ENCODE results near the gene DNAH1. TPM values are rescaled to one million over a fixed set of nuclear protein-coding genes. Genes with fewer than 3 reads are reported as not detected.

Gene DNAH1
- total RNA-seq, 1 experiment from 2014 or later, result 2.4 TPM

DNA sequence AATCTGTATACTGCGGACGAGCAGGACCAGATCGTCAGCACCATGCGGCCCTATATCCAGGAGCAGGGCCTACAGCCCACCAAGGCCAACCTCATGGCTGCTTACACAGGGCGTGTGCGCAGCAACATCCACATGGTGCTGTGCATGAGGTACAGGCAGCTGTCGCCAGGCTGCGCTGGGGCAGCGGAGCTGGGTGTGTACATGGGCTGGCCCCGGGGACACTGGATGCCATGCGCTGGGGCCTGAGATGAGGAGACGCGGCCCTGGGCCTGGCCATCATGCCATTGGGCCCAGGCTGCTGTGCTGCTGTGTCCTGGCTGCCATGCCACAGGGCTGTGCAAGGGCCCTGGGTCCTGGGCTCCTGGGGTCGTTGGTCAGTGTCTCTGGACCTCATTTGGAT lies 67.3 kb downstream of the DNAH1 start:
- in situ Hi-C loops (cut with HindIII; ENCODE audit: low pct_unique_long_range_greater_than_20kb, low sequenced_read_pairs), result no loop called here
- no peaks in the 10 kb centered on the region for H3K27me3 ChIP-seq (ENCODE audit: control insufficient read depth, insufficient read depth, low read length)
- CTCF ChIA-PET, result no interaction called here

DNA sequence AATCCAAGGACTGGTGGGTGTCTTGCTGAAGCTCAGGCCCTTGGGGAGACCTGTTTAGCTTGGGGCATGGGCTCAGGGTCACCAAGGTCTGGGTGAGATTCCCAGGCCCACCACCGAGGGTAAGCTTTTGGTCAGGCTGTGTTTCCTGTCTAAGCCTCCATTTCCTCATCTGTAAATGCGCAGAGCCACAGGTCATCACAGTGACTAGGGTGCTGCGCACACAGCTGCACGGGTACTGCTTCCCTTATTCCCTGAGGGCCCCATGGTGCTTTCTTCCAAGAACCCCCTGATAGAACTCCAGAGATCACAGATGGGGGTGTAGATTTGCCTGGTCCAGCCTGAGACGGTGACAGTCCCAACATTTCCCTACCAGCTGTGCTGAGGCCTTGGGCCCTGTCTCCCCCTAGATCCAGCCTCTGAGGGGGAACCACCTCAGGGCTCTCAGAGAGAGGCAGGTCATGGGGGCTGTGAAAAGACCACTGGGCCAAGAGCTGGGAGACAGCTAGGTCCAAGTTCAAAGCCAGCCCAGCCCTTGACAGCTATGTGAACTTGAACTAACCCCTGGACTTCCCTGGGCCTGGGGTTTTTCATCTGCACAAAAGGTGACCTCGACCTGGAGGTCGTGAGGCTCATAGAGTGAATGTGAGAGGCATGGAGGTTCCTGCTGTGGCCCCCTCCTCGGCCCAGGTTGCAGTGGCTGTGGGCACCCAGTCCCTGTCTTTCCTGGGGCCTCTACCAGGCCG lies 68.1 kb downstream of the DNAH1 start:
- DNase-seq (ENCODE audit: low read depth, low spot score) (no peak), ATAC-seq (no peak)
- Histone ChIP-seq H3K36me3 (ENCODE audit: control insufficient read depth, insufficient read depth, low read length) (no peaks in the 10 kb centered on the region), H3K27me3 (ENCODE audit: control insufficient read depth, insufficient read depth, low read length) (no peaks in the 10 kb centered on the region), H3K4me1 (ENCODE audit: control insufficient read depth, insufficient read depth, low read length) (no peaks in the 10 kb centered on the region), H3K4me3 (ENCODE audit: low read depth in 2 of 2, low read length in 2 of 2) (no peak overlapping the region), H3K9me3 (ENCODE audit: control insufficient read depth, insufficient read depth, low read depth, low read length) (no peaks in the 10 kb centered on the region), H3K27ac (ENCODE audit: low read length) (no peak overlapping the region)
- in situ Hi-C loops (cut with HindIII; ENCODE audit: low pct_unique_long_range_greater_than_20kb, low sequenced_read_pairs) (no loop called here), intact Hi-C loops (cut with micrococcal nuclease; ENCODE audit: unreplicated experiment) (no loop called here)
- BruUV-seq (replicated peaks), result no TSS peak
- ChIA-PET POLR2A (no interaction called here), CTCF (interaction anchor here (1.1 kb wide), 1 partner anchor 95 kb away, joined by 3 read pairs; no protein-coding TSS in a partner anchor)
- TF ChIP-seq, protein P1, sequence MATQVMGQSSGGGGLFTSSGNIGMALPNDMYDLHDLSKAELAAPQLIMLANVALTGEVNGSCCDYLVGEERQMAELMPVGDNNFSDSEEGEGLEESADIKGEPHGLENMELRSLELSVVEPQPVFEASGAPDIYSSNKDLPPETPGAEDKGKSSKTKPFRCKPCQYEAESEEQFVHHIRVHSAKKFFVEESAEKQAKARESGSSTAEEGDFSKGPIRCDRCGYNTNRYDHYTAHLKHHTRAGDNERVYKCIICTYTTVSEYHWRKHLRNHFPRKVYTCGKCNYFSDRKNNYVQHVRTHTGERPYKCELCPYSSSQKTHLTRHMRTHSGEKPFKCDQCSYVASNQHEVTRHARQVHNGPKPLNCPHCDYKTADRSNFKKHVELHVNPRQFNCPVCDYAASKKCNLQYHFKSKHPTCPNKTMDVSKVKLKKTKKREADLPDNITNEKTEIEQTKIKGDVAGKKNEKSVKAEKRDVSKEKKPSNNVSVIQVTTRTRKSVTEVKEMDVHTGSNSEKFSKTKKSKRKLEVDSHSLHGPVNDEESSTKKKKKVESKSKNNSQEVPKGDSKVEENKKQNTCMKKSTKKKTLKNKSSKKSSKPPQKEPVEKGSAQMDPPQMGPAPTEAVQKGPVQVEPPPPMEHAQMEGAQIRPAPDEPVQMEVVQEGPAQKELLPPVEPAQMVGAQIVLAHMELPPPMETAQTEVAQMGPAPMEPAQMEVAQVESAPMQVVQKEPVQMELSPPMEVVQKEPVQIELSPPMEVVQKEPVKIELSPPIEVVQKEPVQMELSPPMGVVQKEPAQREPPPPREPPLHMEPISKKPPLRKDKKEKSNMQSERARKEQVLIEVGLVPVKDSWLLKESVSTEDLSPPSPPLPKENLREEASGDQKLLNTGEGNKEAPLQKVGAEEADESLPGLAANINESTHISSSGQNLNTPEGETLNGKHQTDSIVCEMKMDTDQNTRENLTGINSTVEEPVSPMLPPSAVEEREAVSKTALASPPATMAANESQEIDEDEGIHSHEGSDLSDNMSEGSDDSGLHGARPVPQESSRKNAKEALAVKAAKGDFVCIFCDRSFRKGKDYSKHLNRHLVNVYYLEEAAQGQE (IDR thresholded peaks at IDR 0.05; ENCODE audit: insufficient read depth in 1 of 2, low read depth in 2 of 2, low read length in 1 of 2), result no peak
- TF ChIP-seq POLR2AphosphoS5 (IDR thresholded peaks at IDR 0.05; ENCODE audit: low read depth, low read length) (no peak), SIN3A (IDR thresholded peaks at IDR 0.05; ENCODE audit: borderline replicate concordance, insufficient read depth, low read depth, low read length) (no peak), TCF7L2 (IDR thresholded peaks at IDR 0.05; ENCODE audit: low read depth, low read length) (no peak)
- TF ChIP-seq, protein P2, sequence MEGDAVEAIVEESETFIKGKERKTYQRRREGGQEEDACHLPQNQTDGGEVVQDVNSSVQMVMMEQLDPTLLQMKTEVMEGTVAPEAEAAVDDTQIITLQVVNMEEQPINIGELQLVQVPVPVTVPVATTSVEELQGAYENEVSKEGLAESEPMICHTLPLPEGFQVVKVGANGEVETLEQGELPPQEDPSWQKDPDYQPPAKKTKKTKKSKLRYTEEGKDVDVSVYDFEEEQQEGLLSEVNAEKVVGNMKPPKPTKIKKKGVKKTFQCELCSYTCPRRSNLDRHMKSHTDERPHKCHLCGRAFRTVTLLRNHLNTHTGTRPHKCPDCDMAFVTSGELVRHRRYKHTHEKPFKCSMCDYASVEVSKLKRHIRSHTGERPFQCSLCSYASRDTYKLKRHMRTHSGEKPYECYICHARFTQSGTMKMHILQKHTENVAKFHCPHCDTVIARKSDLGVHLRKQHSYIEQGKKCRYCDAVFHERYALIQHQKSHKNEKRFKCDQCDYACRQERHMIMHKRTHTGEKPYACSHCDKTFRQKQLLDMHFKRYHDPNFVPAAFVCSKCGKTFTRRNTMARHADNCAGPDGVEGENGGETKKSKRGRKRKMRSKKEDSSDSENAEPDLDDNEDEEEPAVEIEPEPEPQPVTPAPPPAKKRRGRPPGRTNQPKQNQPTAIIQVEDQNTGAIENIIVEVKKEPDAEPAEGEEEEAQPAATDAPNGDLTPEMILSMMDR (IDR thresholded peaks at IDR 0.05), result no peak

More for the DNA sequence above, 67.3 kb downstream of the DNAH1 start:
- Histone ChIP-seq H3K9me3 (ENCODE audit: control insufficient read depth, insufficient read depth, low read depth, low read length) (no peaks in the 10 kb centered on the region), H3K36me3 (ENCODE audit: control insufficient read depth, insufficient read depth, low read length) (no peaks in the 10 kb centered on the region), H3K4me3 (ENCODE audit: low read depth in 2 of 2, low read length in 2 of 2) (no peak overlapping the region), H3K27ac (ENCODE audit: low read length) (no peak overlapping the region), H3K4me1 (ENCODE audit: control insufficient read depth, insufficient read depth, low read length) (no peaks in the 10 kb centered on the region)
- intact Hi-C loops (cut with micrococcal nuclease; ENCODE audit: unreplicated experiment), result no loop called here
- TF ChIP-seq, protein P1 (IDR thresholded peaks at IDR 0.05; ENCODE audit: insufficient read depth in 1 of 2, low read depth in 2 of 2, low read length in 1 of 2), result no peak
- TF ChIP-seq POLR2AphosphoS5 (IDR thresholded peaks at IDR 0.05; ENCODE audit: low read depth, low read length), result no peak
- TF ChIP-seq TCF7L2 (IDR thresholded peaks at IDR 0.05; ENCODE audit: low read depth, low read length), result no peak
- TF ChIP-seq SIN3A (IDR thresholded peaks at IDR 0.05; ENCODE audit: borderline replicate concordance, insufficient read depth, low read depth, low read length), result no peak
- TF ChIP-seq, protein P2 (IDR thresholded peaks at IDR 0.05), result no peak
- POLR2A ChIA-PET, result no interaction called here
- BruUV-seq (replicated peaks), result no TSS peak
- ATAC-seq, result no peak
- no peak for DNase-seq (ENCODE audit: low read depth, low spot score)

Measured in Panc1 (cell line).